Measurements from ENCODE around the gene KCNJ15.
"Not testable (repeated sequence)": the region's sequence is repeated elsewhere in the genome, so short reads cannot be mapped to it uniquely, and the experiment has no call there.

Gene KCNJ15

DNA sequence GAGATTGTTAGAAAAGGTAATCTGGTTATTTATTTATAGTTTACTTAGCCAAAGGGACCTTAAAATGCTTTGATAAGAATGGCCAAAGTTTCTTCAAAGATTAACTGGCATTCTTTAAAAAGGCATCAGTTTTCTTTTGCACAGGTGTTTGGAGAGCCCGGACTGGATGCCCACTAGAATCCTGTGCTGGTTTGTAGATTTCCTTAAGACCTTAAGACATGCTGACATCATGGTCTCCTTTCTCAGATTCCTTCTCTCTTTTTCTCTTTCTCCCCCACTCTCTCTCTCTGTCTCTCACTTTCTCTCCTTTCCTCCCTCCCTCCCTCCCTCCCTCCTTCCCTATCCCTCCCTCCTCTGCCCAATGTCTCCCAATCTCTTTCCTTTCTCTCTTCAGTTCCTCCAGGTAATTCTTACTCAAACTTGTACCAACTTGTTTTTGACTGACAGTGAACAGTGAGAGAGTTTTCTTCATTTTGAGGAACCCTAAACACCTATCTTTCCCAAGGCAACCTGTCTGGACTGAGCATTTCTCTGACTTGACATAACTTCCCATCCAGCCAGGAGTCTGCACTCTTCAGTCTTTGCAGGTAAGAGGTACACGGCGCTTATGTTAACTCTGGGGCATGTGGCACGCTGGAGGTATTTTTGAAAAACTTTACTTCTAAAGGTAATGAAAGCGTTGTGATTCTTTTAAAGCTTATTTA, at the start of gene KCNJ15:
TSS of gene KCNJ15 (plus strand) at position 393 of the 704 bp plus-strand sequence. CDS start 42,271 bp downstream, outside the sequence.
- no peak for DNase-seq

DNA sequence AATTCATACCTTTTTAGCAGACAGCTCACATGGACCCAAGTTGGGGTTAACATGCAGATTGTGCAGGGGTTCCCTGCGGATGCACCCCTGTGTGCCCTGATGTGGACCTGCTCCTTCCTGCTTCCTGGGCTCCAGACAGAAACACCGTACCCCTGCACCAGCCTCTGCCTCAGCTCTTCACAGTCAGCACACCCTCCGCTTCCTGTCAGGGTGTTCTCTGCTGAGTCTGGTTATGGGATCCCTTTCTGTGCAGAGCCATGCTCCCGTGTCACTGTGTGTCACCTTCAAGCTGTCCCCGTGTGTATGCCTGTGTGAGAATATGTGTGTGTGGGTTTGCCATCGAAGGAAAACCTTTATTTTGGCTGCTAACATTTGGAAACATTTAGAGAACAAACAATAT, 48.7 kb upstream of the KCNJ15 start:
- DNase-seq: no peak

DNA sequence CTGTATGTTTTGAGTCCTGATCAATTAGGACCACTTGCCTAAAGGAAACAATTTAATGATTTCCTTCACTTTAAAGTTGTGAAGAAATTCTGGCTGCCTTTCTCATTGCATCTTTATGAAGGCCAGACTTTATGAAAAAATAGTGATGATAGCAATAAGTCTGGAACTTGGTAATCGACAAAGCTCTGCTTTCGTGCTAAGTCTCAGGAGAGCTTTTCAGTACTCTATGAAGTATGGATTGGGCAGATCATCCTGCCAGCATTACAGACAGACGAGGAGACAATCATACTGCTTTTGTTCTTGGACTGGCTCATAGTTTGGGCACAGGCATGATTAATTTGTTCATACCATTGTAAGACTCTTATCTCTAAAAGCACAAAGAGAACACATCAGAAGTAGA, 45.5 kb upstream of the KCNJ15 start:
- DNase-seq: no peak

DNA sequence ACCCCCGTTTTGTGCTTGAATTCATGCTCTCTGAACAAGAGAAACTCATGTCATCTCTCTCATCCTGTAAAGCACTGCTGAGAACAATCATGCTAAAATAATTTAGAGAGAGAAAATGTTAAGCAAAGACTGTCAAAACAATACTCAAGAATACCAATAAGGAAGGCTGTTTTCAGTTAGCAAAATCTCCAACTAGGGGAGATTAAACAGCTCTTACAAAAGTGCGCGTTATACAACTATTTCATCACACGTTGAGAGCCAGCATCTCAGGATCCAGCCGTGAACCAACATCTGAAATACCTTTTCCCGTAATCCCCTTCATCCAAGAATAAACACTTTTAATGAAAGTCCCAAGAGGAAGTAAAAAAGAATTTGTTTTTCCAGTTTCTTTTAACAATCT, 44.1 kb upstream of the KCNJ15 start:
- DNase-seq: no peak

DNA sequence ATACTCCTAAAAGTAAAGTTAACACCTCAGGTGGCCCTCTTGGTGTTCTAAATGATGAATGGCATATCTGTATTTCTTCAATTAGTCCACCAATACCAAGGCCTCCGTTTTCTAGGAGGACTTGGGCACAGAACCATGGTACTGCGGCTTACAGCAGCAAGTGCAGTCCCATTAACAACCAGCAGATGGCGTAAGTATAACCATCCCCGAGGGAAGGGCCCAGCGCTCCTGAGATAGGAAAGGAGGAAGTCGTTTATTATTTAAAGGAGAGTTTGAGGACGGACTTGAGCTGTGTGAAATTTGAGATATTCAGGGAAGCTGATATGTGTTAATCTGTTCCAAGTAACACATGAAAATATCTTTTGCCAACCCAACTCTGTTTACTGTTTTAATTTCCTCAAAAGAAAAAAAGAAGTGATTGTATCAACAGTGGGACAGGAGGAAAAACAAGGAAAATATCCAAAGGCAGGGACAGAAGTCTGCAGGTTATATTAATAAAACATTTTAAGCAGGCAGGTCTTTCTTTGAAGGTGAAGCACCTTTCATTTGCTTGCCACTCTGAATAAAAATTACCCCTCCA, 37.7 kb upstream of the KCNJ15 start:
- peak; percentile 77 for DNase-seq

DNA sequence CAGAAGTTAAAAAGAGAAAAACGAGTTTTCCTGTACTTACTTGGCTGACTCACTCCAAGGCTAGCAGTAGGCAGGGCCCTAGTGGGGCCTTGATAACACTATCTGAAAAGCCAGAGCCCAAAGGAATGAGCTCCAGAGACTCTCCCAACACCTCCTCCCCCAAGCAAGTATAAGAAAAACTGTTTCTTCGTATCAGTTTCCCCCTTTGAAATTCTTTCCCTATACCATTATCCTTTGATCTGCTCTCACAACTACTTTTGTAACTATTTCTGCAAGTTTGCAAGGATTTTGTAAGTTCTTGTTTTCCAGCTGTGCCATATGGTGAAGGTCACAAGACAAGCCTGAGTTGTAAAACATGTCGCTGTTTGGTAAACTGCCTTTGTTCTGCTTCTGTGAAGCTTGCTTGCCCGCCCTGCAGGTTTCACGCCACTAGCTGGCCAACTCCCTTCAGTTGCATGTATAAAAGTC, 36.5 kb upstream of the KCNJ15 start:
- peak; percentile 11 for DNase-seq

DNA sequence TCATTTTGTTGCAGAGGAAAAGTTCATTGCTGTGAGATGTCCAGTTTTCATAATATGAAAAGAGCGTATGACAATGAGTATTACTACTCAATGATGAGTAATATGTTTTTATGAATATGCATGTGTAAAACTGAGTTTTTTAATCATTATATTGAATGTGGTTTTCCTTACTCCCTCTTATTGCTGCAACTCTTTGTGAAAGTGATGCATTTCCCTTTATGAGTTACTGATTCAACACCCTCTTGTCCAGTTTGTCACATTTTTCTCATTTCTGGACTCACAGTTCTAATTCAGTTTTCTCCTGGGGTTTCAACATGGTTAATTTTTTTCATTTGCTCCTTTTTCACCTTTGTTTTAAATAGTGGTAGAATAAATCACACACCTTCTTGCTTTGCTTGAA, 35.2 kb upstream of the KCNJ15 start:
- DNase-seq: no peak

DNA sequence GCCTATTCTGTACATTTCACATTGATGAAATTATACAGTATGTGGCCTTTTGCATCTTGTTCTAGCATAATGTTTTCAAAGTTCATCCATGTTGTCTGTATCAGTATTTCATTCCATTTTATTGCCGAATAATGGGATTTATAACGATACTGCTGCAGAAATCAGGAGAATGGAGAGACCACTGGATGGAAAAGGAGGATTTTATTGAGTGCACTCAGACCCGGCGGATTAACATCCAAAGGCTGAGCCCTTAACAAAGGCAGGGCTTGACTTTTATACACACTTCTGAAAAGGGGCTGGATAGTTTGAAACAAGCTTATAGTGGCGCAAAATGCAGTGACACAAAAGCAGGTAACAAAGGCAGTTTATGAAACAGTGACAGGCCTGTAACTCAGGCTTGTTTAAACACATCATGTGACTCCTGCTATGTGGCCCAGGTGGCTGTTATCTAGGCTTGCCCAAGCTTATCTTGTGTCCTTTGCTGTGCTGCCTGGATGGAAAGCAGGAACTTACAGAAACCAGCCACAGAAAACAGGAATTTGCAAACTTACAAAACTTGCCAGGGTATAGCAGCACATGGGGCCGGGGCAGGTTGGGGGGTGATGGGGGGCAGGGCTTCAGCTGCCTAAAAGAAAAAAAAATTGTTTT, 32.8 kb upstream of the KCNJ15 start:
- DNase-seq: peak; percentile 62

DNA sequence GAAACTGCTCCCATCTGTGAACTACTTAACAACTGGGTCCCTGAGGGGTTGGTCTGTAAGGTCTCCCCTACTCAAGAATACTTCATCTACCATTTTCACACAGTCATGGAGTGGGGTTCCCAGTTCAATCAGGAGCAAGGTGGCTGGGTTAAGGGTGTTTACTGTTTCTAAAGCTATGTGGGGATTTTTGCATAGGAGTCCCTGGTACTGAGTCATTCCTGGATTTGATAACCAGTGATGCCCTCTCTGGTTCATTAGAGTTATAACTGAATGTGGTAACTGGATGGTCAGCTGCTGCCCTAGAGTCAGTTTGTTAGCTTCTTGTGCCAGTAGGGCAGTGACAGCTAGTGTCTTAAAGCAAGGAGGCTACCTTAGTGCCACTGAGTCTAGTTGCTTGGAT, 29.4 kb upstream of the KCNJ15 start:
- no peak for DNase-seq

DNA sequence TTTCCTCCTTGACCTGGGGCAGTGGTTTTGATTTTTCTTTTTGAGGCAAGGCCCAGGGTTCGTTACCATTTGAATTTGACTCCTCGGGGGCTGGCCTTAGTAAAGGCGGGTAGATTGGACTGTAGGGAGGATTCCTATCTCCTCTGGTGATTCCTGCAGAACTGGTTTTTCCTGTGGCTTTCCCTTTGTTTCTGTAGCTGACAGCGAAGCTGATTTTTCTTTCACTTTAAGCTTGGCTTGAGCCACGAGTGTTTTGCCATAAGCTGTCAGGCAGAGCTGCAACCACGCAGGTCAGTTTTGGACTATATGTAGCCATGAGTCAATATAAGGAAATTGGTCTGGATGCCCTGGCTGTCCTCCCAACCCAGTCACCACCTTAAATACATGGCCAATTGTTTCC, 28.7 kb upstream of the KCNJ15 start:
- no peak for DNase-seq

DNA sequence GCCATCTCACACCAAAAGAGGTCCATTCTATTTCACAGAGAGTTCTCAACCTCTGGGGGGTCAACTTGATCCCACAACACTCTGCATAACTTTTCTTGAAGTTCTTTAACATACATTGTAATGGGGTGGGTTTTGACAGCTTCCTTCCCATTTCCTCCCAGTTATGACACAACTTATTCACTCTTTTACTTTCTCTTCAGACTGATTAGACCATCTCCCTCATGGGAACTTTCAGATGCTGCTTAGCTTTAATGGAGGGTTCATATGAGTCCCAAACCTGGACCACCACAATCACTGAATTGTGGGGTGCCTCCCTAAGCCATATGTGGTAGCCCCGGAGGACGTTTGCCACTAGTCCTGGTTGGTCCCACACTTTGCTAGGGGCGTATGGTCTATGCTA, 28.3 kb upstream of the KCNJ15 start:
- DNase-seq: peak; percentile 10

DNA sequence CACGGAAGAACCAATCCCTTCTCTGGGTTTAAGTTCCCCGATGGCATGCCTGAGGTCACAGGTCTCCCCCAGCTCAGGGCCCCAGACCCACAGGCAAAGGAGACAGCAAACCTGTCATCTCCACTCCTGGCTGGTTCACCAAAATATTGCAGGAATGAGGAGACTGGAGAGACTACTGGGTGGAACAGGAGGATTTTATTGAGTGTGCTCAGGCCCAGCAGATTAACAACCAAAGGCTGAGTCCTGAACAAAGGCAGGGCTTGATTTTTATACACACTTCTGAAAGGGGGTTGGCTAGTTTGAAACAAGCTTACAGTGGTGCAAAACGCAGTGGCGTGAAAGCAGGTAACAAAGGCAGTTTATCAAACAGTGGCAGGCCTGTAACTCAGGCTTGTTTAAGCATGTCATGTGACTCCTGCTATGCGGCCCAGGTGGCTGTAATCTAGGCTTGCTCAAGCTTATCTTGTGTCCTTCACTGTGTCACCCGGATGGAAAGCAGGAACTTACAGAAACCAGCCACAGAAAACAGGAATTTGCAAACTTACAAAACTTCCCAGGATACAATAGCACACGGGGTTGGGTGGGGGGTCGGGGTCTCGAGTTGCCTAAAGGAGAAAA, 27.4 kb upstream of the KCNJ15 start:
- DNase-seq: peak; percentile 26

DNA sequence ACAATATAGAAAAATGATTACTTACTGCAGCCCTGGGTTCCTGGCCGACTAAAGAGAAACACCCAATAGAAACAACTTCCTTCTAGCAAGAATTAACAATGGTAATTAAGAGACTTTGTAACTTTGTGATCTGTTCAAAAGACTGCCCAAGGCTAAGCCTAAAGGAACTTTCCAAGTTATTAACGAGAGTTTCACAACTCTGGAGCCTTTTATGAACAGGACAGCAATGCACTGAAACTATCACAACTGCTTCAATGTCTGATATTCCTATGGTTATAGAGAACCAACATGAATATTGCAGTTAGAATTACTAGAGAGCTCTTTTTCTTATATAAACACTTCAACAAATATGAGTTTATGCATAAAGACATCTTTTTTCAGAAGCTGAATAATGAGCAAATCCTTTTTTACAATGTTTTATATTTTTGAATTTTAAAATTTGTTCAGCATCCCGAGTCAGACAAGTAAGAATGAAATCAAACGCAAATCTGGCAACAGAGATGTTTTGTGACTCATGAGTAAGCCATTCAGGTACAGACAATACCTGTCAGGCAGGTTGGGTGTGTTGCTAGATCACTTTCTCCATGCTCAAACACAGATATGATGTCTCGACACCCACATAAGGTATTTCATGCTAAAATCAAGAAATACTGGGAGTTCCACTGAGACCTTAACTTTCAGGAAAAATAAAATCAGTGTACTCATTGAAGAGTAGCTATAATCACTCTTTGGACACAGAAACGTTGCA, 22.2 kb upstream of the KCNJ15 start:
- DNase-seq: no peak

DNA sequence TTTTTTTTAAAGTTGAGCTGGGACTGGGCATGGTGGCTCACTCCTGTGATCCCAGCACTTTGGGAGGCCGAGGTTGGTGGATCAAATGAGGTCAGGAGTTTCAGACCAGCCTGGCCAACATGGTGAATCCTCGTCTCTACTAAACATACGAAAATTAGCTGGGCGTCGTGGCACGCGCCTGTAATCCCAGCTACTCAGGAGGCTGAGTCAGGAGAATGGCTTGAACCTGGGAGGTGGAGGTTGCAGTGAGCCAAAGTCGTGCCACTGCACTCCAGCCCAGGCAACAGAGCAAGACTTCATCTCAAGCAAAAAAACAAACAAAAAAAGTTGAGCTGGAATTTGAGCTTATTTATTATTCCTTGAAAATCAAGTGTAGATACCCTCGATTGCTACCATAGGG, 21.5 kb upstream of the KCNJ15 start:
- not testable (repeated sequence) for DNase-seq

DNA sequence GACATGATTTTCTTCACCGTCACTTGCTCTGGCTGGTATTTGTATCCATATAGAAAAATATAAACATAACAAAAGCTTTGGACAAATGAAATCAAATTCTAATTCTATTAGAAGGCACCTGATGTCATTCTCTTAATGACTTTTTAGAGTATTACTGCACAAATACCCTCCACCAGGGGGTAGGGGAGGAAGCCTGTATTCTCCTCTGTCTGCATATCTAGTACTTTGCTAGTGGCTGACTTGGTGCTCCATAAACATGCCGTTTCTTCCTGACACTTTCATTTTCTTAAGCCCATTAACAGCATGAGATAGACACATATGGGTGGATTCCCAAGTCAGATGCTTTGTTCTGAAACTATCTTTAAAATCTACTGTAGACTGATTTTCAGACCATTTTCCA, 20.6 kb upstream of the KCNJ15 start:
- no peak for DNase-seq

DNA sequence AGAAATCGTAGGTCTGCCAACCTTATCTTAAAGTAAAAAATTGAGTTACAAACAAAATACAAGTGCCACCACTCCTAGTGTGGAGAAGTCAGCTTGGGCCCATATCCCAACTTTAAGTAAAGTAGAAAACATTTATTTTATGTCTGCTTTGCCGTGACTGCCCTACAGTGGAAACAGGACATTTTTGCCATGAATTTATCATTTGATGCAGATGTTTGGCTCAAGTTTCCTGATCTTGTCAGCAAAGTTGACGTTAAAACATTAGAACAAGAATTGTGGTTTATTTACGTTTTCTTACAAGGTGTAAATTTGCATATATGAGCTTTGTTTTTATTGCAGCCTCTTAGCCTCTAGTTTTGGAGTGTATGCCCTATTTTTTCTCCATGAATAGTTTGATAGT, 17.1 kb upstream of the KCNJ15 start:
- DNase-seq: no peak

DNA sequence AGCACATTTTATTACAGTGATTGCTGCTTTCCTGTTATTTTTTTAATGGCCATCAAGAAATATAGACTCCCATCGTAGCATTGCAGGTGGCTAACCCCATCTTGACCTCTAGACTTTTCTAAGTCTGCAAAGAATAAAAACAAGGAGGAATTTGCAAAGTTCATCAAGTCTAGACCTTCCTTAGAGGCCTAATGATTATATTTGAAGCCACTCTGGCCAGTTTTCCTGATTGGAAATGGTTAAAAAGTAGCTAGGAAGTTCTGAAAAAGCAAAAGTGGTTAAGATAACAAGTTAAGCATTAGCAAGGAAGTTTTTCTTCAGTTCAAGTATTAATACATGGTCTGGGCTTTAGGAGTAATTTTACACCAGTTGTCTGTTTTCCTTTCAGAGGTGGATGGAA, 16.7 kb upstream of the KCNJ15 start:
- DNase-seq: no peak

DNA sequence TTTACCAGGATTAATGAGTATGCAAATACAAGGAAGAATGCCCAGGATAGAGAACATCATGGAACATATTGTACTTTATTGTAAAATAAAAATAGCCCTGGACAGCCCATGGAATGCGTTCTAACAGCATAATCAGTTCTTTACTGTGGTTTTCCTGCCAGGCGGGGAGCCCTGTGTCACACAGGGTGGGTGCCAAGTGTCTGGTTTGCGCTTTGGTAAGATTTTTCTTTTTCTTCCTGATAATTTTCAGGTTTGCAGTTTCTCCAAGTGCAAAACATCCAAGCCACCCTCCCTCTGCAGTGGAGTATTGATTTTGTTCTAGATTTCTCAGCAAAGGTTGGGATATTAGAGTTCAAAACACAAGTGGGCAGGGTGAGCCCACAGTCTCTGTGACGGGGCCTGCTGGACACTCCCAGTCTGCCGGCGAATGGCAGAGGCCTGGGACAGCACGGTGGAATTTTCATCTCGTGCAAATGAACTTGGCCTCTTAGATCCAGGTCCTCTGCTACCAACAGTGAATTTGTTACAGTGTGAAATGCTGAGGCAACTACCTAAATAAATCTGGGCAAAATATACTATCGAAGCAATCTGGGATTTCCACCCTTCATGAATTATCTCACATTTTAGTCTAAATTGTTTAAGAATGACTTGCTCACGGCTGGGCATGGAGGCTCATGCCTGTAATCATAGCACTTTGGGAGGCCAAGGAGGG, 15.6 kb upstream of the KCNJ15 start:
- no peak for DNase-seq

DNA sequence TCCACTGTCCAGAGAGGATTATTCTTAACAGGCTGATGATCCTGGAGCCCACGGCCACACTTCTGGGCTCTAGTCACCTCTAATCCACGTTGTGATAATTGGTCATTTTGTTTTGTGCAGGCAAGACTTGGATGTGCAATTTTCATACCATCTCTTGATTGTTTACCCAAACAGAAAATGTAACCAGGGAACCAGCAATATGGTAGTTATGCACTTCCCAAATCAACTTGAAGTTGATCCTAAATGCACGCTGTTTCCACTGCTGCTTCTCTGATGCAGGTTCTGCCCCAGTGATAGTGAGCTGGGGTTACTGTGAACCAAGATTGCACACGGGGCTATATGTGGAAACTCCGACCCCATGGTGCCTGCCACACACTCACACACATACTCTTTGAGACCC, 14.7 kb upstream of the KCNJ15 start:
- peak; percentile 4 for DNase-seq

DNA sequence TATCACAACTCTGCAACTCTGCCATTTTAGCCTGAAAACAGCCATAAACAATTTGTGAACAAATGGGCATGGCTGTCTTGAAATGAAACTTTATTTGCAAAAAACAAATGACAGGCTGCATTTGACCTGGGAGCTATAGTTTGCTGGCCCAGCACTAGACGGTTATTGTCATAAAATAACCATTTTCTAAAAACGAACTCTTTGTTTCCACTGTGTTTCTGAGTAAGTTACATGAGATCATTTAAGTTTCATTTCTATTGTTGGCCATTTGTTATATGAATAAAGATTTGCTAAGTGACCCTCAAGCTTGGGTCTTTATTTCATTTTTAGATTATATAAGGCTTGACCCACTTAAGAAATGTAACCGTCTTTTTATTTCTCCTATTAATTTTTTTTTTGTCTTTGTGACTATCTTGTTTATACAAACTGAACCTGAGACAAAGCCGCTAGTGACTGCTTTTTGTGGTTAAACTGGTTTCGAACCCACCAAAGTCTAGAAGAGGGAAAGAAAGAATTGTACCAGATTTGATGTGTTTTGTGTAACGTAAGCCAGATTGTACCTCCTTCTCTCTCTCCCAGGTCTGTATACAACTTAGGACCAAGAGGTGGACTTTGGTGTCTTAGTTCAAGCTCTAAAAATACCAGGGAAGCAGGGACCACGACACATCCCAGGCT, 12.9 kb upstream of the KCNJ15 start:
- DNase-seq: no peak

DNA sequence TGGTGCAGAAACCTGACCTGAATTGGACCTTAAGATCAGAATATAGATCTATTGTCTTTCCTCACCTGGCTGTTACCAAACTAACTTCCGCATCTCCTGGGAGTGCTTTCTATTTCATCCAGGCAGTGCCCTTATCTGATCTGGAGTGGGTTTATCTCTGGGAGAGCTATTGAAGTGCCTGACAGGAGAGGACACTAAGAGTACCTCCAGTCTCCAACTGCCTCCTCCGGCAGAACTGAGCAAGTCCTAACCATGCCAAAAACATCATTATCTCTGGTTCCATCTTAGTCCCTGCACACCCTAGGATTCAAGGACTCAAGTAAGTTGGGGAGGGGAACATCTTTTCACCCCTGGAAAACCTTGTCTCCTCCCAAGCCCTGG, 12.4 kb upstream of the KCNJ15 start:
- DNase-seq: no peak
